ENCODE data around the gene C16orf89.
A peak's percentile ranks its signal among the peaks of the same experiment; 100 is the strongest.
"Not testable (repeated sequence)": the region's sequence is repeated elsewhere in the genome, so short reads cannot be mapped to it uniquely, and the experiment has no call there.

The C16orf89 gene

GRCh38 chr16:5059386-5060072 lies 6.2 kb downstream of the C16orf89 start:
- no peak for DNase-seq

GRCh38 chr16:5058476-5058875 lies 7.3 kb downstream of the C16orf89 start:
- peak in 1 of 2 experiments; percentile 0 for DNase-seq

- no peak for DNase-seq
Measured at GRCh38 chr16:5056352-5056751, 9.4 kb downstream of the C16orf89 start.

- no peak for DNase-seq
Measured at GRCh38 chr16:5054876-5055865, 10.6 kb downstream of the C16orf89 start.

- no peak for DNase-seq
Measured at GRCh38 chr16:5046914-5047313, 18.8 kb downstream of the C16orf89 start.

- DNase-seq, result no peak
Measured at GRCh38 chr16:5045499-5046115, 20.1 kb downstream of the C16orf89 start.

GRCh38 chr16:5044581-5044980 lies 21.2 kb downstream of the C16orf89 start:
- DNase-seq, result not testable (repeated sequence)

- no peak for DNase-seq
Measured at GRCh38 chr16:5044011-5044540, 21.7 kb downstream of the C16orf89 start.

- no peak for DNase-seq
Measured at GRCh38 chr16:5042574-5043171, 23.1 kb downstream of the C16orf89 start.

GRCh38 chr16:5041600-5042133 lies 24.1 kb downstream of the C16orf89 start:
- DNase-seq, result no peak

- DNase-seq, result no peak
Measured at GRCh38 chr16:5040451-5040850, 25.3 kb downstream of the C16orf89 start.

GRCh38 chr16:5036228-5037156 lies 29.3 kb downstream of the C16orf89 start:
- peak; percentile 18 to 35 for DNase-seq

- no peak for DNase-seq
Measured at GRCh38 chr16:5035909-5036227, 29.9 kb downstream of the C16orf89 start.

GRCh38 chr16:5034167-5034523 lies 31.6 kb downstream of the C16orf89 start:
- no peak for DNase-seq

GRCh38 chr16:5033256-5034166 lies 32.2 kb downstream of the C16orf89 start, which contains the start of gene NAGPA:
Gene NAGPA, minus strand, starts transcription at chr16:5033935. Its CDS starts 21 bp downstream, at chr16:5033914.
- peak; percentile 13 to 44 for DNase-seq

GRCh38 chr16:5032748-5033167 lies 33.0 kb downstream of the C16orf89 start:
- DNase-seq, result no peak

GRCh38 chr16:5031601-5032000 lies 34.2 kb downstream of the C16orf89 start:
- no peak for DNase-seq

GRCh38 chr16:5030251-5030870 lies 35.4 kb downstream of the C16orf89 start:
- DNase-seq, result no peak

- DNase-seq, result no peak
Measured at GRCh38 chr16:5028950-5029475, 36.7 kb downstream of the C16orf89 start.

Data from Kasumi-1 (cell line).